ENCODE results near the gene MTMR3.

MTMR3 gene

GRCh38 chr22:30010789-30011405 is 127.9 kb downstream of the MTMR3 start:
- Histone ChIP-seq H2BK15ac (ENCODE audit: low read depth, poor library complexity, severe bottlenecking) (no peak overlapping the region), H2BK12ac (ENCODE audit: low read length in 2 of 2) (no peak overlapping the region), H3K9ac (ENCODE audit: low read length) (peak overlapping the region; percentile 61), H2BK120ac (ENCODE audit: low read depth, low read length) (no peak overlapping the region), H2BK5ac (ENCODE audit: low read depth, low read length, poor library complexity, severe bottlenecking) (no peak overlapping the region), H3K27me3 (ENCODE audit: control insufficient read depth in 1 of 2, insufficient read depth in 1 of 2, low read length in 2 of 2) (no peaks in the 10 kb centered on the region), H4K8ac (ENCODE audit: low read length) (no peak overlapping the region), H2AK5ac (ENCODE audit: low read length, severe bottlenecking) (no peak overlapping the region), H3K27ac (ENCODE audit: low read length, poor library complexity, severe bottlenecking) (no peak overlapping the region), H3K9me3 (ENCODE audit: control insufficient read depth, low read length) (no peaks in the 10 kb centered on the region), H3K4me1 (ENCODE audit: control insufficient read depth, insufficient read depth, low read depth, low read length) (peaks cover 3% of the 10 kb centered on the region), H3K79me1 (replicated peaks; ENCODE audit: low read length, poor library complexity, severe bottlenecking) (peaks cover 17% of the 10 kb centered on the region), H3K14ac (ENCODE audit: low read length in 2 of 2) (no peak overlapping the region), H3K23ac (ENCODE audit: low read length in 2 of 2) (no peak overlapping the region), H3K4ac (ENCODE audit: low read depth in 1 of 2, low read length in 2 of 2) (no peak overlapping the region), H2AFZ (ENCODE audit: low read depth, low read length) (no peak overlapping the region), H3K36me3 (ENCODE audit: control insufficient read depth in 1 of 2, insufficient read depth in 2 of 2, low read depth in 1 of 2, low read length in 2 of 2) (peaks cover 39 to 65% of the 10 kb centered on the region in 2 experiments), H3K18ac (ENCODE audit: low read depth in 1 of 2, low read length in 2 of 2) (no peak overlapping the region), H3K4me2 (ENCODE audit: low read length, poor library complexity, severe bottlenecking) (no peak overlapping the region), H4K91ac (ENCODE audit: low read length) (no peak overlapping the region), H3K4me3 (ENCODE audit: insufficient read depth in 1 of 2, low read depth in 1 of 2, low read length in 2 of 2) (no peak overlapping the region)
- peak; percentile 53 for DNase-seq
- WGBS: 27% methylated on average over 1 of the region's 2 CpGs

- Histone ChIP-seq H3K4ac (ENCODE audit: low read depth in 1 of 2, low read length in 2 of 2) (no peak overlapping the region), H3K14ac (ENCODE audit: low read length in 2 of 2) (no peak overlapping the region), H3K9me3 (ENCODE audit: control insufficient read depth, low read length) (no peaks in the 10 kb centered on the region)
Observed at GRCh38 chr22:30013201-30013600, 130.2 kb downstream of the MTMR3 start.

GRCh38 chr22:30014244-30014643 is 131.3 kb downstream of the MTMR3 start:
- peaks cover 11% of the 10 kb centered on the region for H3K4me1 ChIP-seq (ENCODE audit: control insufficient read depth, insufficient read depth, low read depth, low read length)
- H2AFZ ChIP-seq (ENCODE audit: low read depth, low read length): no peak overlapping the region
- no peak for DNase-seq
- no peak overlapping the region for H4K91ac ChIP-seq (ENCODE audit: low read length)
- no peaks in the 10 kb centered on the region for H3K27me3 ChIP-seq (ENCODE audit: control insufficient read depth in 1 of 2, insufficient read depth in 1 of 2, low read length in 2 of 2)
- H3K14ac ChIP-seq (ENCODE audit: low read length in 2 of 2): no peak overlapping the region
- no peak overlapping the region for H3K18ac ChIP-seq (ENCODE audit: low read depth in 1 of 2, low read length in 2 of 2)
- no peak overlapping the region for H2AK5ac ChIP-seq (ENCODE audit: low read length, severe bottlenecking)
- no peaks in the 10 kb centered on the region for H3K9me3 ChIP-seq (ENCODE audit: control insufficient read depth, low read length)
- H2BK15ac ChIP-seq (ENCODE audit: low read depth, poor library complexity, severe bottlenecking): no peak overlapping the region
- H3K36me3 ChIP-seq (ENCODE audit: control insufficient read depth in 1 of 2, insufficient read depth in 2 of 2, low read depth in 1 of 2, low read length in 2 of 2): peaks cover 52 to 64% of the 10 kb centered on the region in 2 experiments
- H3K4me2 ChIP-seq (ENCODE audit: low read length, poor library complexity, severe bottlenecking): no peak overlapping the region
- H4K8ac ChIP-seq (ENCODE audit: low read length): no peak overlapping the region
- H3K9ac ChIP-seq (ENCODE audit: low read length): no peak overlapping the region
- no peak overlapping the region for H3K27ac ChIP-seq (ENCODE audit: low read length, poor library complexity, severe bottlenecking)
- peaks cover 13% of the 10 kb centered on the region for H3K79me1 ChIP-seq (replicated peaks; ENCODE audit: low read length, poor library complexity, severe bottlenecking)
- no peak overlapping the region for H3K4ac ChIP-seq (ENCODE audit: low read depth in 1 of 2, low read length in 2 of 2)
- H3K4me3 ChIP-seq (ENCODE audit: insufficient read depth in 1 of 2, low read depth in 1 of 2, low read length in 2 of 2): no peak overlapping the region
- no peak overlapping the region for H2BK5ac ChIP-seq (ENCODE audit: low read depth, low read length, poor library complexity, severe bottlenecking)
- H2BK12ac ChIP-seq (ENCODE audit: low read length in 2 of 2): no peak overlapping the region
- H2BK120ac ChIP-seq (ENCODE audit: low read depth, low read length): no peak overlapping the region
- no peak overlapping the region for H3K23ac ChIP-seq (ENCODE audit: low read length in 2 of 2)

More at GRCh38 chr22:30013201-30013600, 130.2 kb downstream of the MTMR3 start:
- peaks cover 46 to 66% of the 10 kb centered on the region in 2 experiments for H3K36me3 ChIP-seq (ENCODE audit: control insufficient read depth in 1 of 2, insufficient read depth in 2 of 2, low read depth in 1 of 2, low read length in 2 of 2)
- no peaks in the 10 kb centered on the region for H3K27me3 ChIP-seq (ENCODE audit: control insufficient read depth in 1 of 2, insufficient read depth in 1 of 2, low read length in 2 of 2)
- no peak overlapping the region for H2BK15ac ChIP-seq (ENCODE audit: low read depth, poor library complexity, severe bottlenecking)
- H3K23ac ChIP-seq (ENCODE audit: low read length in 2 of 2): no peak overlapping the region
- H4K91ac ChIP-seq (ENCODE audit: low read length): no peak overlapping the region
- no peak overlapping the region for H2BK12ac ChIP-seq (ENCODE audit: low read length in 2 of 2)
- no peak overlapping the region for H3K9ac ChIP-seq (ENCODE audit: low read length)
- DNase-seq: no peak
- H4K8ac ChIP-seq (ENCODE audit: low read length): no peak overlapping the region
- peaks cover 11% of the 10 kb centered on the region for H3K4me1 ChIP-seq (ENCODE audit: control insufficient read depth, insufficient read depth, low read depth, low read length)
- no peak overlapping the region for H2AFZ ChIP-seq (ENCODE audit: low read depth, low read length)
- H2BK5ac ChIP-seq (ENCODE audit: low read depth, low read length, poor library complexity, severe bottlenecking): no peak overlapping the region
- peaks cover 15% of the 10 kb centered on the region for H3K79me1 ChIP-seq (replicated peaks; ENCODE audit: low read length, poor library complexity, severe bottlenecking)
- no peak overlapping the region for H3K4me2 ChIP-seq (ENCODE audit: low read length, poor library complexity, severe bottlenecking)
- WGBS: 92% methylated on average over 5 of the region's 5 CpGs
- no peak overlapping the region for H2AK5ac ChIP-seq (ENCODE audit: low read length, severe bottlenecking)
- H2BK120ac ChIP-seq (ENCODE audit: low read depth, low read length): no peak overlapping the region
- no peak overlapping the region for H3K18ac ChIP-seq (ENCODE audit: low read depth in 1 of 2, low read length in 2 of 2)
- no peak overlapping the region for H3K27ac ChIP-seq (ENCODE audit: low read length, poor library complexity, severe bottlenecking)
- no peak overlapping the region for H3K4me3 ChIP-seq (ENCODE audit: insufficient read depth in 1 of 2, low read depth in 1 of 2, low read length in 2 of 2)

- no peak for DNase-seq
- no peak overlapping the region for H2BK5ac ChIP-seq (ENCODE audit: low read depth, low read length, poor library complexity, severe bottlenecking)
- H4K91ac ChIP-seq (ENCODE audit: low read length): no peak overlapping the region
- H3K4me2 ChIP-seq (ENCODE audit: low read length, poor library complexity, severe bottlenecking): no peak overlapping the region
- no peak overlapping the region for H2BK12ac ChIP-seq (ENCODE audit: low read length in 2 of 2)
- no peak overlapping the region for H2BK120ac ChIP-seq (ENCODE audit: low read depth, low read length)
- H3K4ac ChIP-seq (ENCODE audit: low read depth in 1 of 2, low read length in 2 of 2): no peak overlapping the region
- peaks cover 11% of the 10 kb centered on the region for H3K4me1 ChIP-seq (ENCODE audit: control insufficient read depth, insufficient read depth, low read depth, low read length)
- peaks cover 59 to 69% of the 10 kb centered on the region in 2 experiments for H3K36me3 ChIP-seq (ENCODE audit: control insufficient read depth in 1 of 2, insufficient read depth in 2 of 2, low read depth in 1 of 2, low read length in 2 of 2)
- H4K8ac ChIP-seq (ENCODE audit: low read length): no peak overlapping the region
- no peaks in the 10 kb centered on the region for H3K27me3 ChIP-seq (ENCODE audit: control insufficient read depth in 1 of 2, insufficient read depth in 1 of 2, low read length in 2 of 2)
- no peak overlapping the region for H3K14ac ChIP-seq (ENCODE audit: low read length in 2 of 2)
- peak overlapping the region; percentile 28 for H3K27ac ChIP-seq (ENCODE audit: low read length, poor library complexity, severe bottlenecking)
- 84% methylated on average over 3 of the region's 3 CpGs for WGBS
- H3K79me1 ChIP-seq (replicated peaks; ENCODE audit: low read length, poor library complexity, severe bottlenecking): peaks cover 11% of the 10 kb centered on the region
- H3K23ac ChIP-seq (ENCODE audit: low read length in 2 of 2): no peak overlapping the region
- H2AFZ ChIP-seq (ENCODE audit: low read depth, low read length): no peak overlapping the region
- no peak overlapping the region for H3K18ac ChIP-seq (ENCODE audit: low read depth in 1 of 2, low read length in 2 of 2)
- H2BK15ac ChIP-seq (ENCODE audit: low read depth, poor library complexity, severe bottlenecking): no peak overlapping the region
- no peaks in the 10 kb centered on the region for H3K9me3 ChIP-seq (ENCODE audit: control insufficient read depth, low read length)
- H3K4me3 ChIP-seq (ENCODE audit: insufficient read depth in 1 of 2, low read depth in 1 of 2, low read length in 2 of 2): no peak overlapping the region
- H2AK5ac ChIP-seq (ENCODE audit: low read length, severe bottlenecking): no peak overlapping the region
- H3K9ac ChIP-seq (ENCODE audit: low read length): peak overlapping the region; percentile 23
Observed at GRCh38 chr22:30015229-30015797, 132.3 kb downstream of the MTMR3 start.

Measured in mesenchymal stem cell (in vitro differentiated cells and primary cell).